ENCODE results near the gene LDLRAD4.

Gene LDLRAD4

GRCh38 chr18:13544953-13545352 lies 326.4 kb downstream of the LDLRAD4 start:
- no peak for DNase-seq

GRCh38 chr18:13545514-13545913 lies 327.0 kb downstream of the LDLRAD4 start:
- DNase-seq = no peak

DNA sequence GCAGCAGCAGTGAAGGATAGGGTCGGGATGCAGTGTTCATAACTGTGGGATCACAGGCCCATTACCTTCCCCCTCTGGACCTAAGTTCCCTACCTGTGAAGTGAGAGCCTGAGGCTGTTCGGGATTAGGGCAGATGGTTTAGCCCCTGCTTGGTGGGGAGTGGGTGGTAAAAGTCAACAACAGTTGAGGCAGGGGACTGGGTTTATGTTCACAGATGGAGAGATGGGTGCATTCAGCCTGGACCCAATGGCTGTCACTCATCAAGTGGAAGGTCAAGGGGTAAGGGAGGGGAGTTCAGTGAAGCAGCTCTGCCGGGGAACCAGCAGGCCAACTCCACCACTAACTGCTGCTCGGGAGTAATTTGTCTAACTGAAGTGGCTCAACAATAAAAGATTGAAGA lies 327.4 kb downstream of the LDLRAD4 start:
- no peak for DNase-seq

DNA sequence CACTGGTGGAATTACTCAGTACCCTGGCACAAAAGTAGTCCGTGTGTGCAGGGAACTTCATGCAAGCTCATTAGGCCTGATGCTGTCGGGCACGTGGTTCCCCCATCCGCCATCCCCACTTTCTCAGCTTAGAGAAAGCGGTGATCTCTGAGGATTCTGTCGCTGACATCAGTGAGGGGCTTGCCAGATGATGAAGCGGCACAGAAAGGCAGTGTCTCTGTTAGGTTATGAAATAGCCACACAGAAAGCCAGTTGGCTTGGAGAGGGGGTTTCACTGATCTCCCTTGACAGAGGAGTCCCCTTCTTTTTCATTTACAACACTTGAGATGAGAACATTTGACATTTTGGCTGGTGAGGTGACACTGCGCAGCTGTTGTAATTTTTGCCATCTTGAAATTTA lies 328.1 kb downstream of the LDLRAD4 start:
- no peak for DNase-seq

DNA sequence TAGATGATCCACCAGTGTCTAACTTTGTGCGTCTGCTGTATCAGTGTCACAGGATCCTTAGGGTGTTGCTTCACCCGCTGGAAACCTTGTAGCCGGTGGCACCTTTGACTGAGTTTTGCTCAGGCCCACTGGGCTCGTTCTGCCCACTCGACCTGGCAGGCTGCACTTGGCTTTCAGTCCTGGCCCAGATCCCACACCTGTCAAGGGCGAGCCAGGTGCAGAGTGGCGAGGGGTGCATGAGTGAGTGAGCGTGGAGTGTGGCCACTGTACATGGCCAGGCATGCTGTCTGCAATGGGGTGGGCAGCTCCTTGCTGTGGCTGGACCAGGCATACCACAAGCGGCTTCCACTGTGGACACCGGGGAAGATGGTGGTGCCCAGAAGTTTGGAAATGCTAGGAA lies 328.8 kb downstream of the LDLRAD4 start:
- DNase-seq = no peak

- DNase-seq = no peak
These were observed 329.7 kb downstream of the LDLRAD4 start for GRCh38 chr18:13548106-13548819.

DNA sequence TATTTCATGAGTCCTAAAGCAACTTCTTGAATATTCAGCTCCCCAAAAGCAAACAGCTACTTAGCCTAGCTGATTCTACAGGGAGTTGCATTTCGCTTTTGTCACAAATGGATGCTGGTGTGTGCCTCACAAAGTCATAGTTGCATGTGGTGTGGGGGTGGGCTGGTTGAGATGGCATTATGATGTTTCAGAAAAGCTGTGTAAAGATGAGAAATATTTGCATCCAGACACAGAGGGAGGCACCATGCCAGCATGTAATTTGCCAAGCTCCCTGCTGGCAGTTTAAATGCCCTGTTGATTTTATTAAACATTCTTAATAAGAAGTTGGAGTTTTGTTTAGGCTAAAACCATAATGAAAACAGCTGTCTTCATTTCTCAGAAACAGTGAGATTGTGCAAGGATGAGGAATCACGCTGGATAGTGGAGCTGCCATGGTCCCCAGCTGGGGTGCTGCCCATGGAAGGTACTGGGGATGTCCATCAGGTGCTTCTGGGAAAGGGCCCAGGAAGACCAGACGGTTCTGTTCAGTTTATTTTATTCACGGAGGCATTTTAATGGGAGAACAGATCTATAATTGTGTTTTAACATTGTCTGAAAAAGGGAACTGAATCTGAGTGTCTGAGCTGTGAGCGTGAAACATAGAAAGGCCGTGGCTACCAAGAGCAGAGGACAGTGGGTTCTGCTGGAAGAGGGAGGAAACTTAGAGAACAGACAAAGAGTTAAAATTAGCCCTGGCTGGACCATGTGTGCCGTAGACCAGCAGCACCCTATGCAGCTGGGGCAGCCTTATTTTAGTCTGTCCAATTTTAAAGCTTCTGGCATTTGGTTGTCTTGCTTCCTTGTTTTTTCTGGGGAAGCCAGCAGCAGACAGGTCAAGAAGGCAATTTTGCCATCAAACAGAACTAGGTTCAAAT lies 330.7 kb downstream of the LDLRAD4 start:
- no peak for DNase-seq

DNA sequence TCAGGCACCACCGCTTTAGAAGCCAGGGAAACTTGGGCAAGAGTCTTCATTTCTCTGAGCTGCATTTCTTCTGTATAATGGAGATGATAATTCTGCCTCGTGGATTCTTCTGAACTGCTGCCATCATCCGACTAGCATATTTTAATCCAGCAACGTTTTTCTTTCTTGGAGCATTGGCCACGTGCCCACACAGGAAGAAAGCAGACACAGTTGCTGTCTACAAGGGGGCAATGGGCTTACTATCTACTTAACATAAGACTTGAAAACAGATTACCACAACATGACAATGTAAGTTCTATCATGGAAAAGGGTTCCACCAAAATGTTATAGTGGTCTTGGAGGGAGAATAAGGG lies 331.3 kb downstream of the LDLRAD4 start:
- DNase-seq = no peak

DNA sequence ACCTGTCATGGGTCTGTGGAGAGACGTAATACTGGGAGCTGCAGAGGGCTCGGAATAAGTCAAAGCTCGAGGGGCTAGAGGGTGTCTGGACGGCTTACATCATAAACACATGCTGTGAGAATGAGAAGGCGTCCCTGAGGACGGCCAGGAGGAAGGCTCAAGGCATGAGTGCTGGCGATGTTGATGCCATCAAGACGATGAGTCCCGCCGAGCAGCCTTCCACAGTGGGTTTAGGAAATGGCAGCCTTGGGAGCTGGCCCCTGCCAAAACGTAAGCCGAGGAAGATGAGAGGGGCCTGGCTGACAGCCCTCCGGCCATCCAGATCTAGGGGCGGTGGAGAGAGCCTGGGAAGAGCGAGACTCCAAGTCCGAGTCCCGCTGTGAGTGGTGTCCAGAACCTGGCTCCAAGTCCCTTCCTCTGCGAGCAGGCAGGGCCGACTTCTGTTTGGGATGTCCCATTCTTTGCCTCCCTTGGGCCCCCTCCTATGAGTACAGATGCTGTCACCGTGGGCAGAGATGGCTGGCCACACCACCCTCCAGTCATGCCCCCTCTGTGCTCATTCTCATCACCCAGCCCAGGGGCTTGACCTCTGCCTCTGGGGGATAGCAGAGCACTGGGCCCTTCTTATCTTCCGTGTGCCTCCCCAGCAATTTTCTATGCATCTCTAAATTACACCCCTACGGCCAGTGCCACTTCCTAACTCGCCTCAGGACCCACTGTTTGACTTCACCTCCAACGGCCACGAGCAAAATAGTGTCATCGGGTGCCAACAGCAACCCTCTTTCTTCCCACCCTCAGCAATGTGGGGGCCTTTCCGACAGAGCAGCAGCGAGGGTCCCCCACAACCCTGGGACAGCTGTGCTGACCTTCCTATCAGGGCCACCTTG lies 332.1 kb downstream of the LDLRAD4 start:
- DNase-seq = no peak

DNA sequence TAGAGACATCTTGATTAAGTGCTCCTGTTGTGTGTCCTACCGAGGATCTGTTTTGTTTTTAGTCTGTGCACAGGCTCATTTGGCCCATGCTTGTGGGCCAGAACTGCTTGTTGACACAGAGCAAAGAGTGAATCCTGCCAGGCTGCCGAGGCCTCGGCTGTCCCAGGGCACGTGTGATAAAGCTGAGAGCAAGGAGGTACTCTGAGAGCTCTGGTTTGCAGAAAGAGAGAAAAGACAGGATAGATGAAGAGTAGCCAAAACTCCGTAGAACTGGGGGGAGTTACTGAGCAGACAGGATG lies 332.7 kb downstream of the LDLRAD4 start:
- DNase-seq = no peak

- DNase-seq = no peak
These were observed 333.5 kb downstream of the LDLRAD4 start for GRCh38 chr18:13551841-13552733.

DNA sequence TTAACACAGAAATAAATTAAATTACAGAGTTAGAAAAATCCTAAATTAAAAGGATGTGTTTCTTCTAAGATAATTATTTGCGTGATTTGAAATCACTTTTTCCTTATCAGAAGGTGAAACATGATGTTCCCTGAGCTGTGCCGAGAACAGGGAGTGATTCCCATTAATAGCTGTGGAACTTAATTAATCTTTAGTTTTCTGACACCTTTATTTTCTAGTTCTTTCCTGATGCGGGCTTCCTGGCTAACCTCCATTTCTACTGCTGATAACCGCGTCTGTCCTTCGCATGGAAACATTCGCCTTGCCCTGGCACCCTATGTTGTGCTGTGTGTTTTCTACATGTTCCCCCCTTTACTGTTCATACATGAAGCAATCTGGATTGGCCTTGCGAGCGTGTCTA lies 334.9 kb downstream of the LDLRAD4 start:
- no peak for DNase-seq

GRCh38 chr18:13555192-13555591 lies 336.6 kb downstream of the LDLRAD4 start:
- no peak for DNase-seq

DNA sequence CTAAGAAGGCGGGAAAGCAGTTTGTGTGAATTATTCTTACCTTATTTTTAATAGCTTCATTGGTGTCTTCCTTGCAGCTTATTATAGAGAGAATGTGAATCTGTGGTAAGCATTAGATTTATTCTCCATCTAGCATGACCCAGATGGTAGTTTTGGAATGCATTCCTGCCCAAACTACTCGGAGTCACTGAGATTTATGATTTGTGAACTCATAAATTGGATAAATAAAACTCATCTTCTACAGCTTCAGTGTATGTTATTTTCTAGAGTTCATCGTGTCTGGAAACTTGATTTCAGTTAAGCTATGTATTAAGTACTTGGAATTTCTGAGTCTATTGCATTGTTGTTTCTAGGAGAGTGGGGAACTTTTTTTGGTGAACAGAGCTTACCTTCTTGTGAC lies 337.3 kb downstream of the LDLRAD4 start:
- DNase-seq = no peak

DNA sequence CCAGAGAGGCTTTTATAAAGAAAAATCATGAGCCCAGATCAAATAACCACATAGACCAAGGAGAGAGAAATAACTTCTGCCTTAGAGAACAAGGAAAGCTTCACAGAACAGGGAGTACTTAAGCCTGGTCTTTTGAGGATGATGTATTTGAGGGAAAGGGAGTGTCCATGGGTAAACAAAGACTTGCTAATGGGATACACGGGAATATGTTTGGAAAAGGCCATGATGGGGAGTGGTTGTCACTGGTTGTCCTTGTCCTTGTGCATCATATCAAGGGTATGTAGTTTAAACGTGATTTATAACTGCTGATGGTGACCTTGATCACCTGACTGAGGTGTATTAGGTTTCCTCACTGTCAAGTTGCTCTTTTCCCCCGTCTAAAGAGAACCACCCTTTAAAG lies 337.9 kb downstream of the LDLRAD4 start:
- no peak for DNase-seq

- peak; percentile 63 for DNase-seq
These were observed 339.6 kb downstream of the LDLRAD4 start for GRCh38 chr18:13558124-13558523.

DNA sequence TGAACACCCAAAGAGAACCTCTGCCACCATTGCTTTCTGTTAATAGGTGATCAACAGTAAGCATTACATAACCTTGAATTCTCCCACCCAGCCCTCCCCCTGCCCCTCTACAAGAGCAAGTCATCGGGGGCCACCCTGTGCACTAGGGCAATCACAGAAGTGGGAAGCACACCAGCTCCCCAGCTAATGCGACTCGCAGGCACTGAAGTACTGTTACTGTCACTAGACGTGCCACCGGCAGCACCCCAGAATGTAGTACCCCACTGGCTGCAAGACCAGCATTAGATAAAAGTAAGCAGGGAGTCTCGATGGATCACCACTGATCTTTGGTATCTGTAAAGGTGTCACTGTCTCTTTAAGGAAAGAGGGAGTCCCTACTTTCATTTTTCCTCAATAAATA lies 340.2 kb downstream of the LDLRAD4 start:
- DNase-seq = no peak

DNA sequence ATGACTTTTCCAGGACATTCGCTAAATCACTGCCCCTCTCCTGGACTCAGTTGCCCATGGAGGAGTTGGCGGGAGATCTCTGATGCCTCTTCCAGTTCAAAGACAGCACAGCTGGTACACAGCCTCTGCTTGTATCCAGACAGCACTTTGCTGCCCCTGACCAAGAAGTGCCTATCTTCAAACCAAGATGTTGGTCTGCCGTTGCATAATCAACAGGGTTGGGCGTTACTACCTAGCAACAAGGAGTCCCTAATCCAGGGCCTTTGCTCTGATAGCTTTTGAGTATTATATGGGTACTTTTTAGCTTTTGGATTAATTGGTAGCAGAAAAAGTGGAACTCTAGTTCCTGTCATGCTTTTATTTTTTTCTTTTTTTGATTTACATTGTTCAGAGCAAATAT lies 341.2 kb downstream of the LDLRAD4 start:
- peak; percentile 69 for DNase-seq

DNA sequence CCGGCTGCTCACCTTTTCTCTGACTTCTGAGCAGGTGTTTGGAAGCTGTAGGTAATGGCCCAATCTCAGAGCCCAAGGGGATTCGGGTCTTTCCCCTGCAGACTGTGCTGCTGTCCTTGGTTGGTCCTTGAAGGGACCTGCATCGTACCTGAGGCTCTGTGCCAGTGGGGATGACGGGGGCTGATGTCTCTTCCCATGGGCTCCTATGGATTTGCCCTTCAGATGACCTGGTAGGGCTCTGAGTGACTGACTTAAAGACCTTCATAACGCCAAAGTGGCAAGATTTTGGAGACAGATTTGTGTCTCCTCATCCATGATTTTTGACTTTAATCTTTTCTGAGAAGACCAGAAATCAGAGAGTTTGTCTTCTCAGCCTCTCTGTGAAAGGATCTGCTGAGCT lies 341.7 kb downstream of the LDLRAD4 start:
- no peak for DNase-seq

DNA sequence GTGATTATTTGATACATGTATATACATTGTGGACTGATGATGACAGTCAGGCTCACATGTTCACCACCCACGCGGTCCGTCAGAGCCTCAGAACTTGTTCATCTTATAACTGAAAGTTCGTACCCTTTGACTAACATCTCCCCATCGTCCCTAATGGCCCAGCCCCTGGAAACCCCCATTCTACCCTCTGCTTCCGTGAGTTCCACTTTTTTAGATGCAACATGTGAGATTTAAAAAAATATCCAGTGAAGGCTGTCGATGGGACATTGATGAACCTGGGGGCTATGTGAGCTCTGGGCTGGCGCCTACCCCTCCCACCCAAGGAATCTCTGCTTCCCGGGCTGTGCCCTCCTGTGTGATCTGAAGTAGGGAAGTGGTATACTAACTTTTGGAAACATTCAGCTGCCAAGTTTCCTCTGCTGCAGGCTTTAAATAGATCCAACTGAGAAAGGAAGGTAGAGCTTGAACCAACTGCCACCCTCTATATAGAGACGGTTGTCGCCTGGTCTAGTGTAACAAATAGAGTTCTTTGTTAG lies 344.0 kb downstream of the LDLRAD4 start:
- no peak for DNase-seq

- DNase-seq = no peak
These were observed 344.8 kb downstream of the LDLRAD4 start for GRCh38 chr18:13563390-13563805.

- no peak for DNase-seq
These were observed 346.0 kb downstream of the LDLRAD4 start for GRCh38 chr18:13564579-13564978.
